ENCODE results near the gene POMT2. TPM values are rescaled to one million over a fixed set of nuclear protein-coding genes. Genes with fewer than 3 reads are reported as not detected.

POMT2 gene
- total RNA-seq, 1 donor from 2014 or later: 41.5 TPM

- peaks cover 18% of the 10 kb centered on the region for H3K27me3 Mint-ChIP-seq (ENCODE audit: unreplicated experiment)
Observed at GRCh38 chr14:77268989-77269600, 51.6 kb downstream of the POMT2 start.

GRCh38 chr14:77267937-77268699 lies 52.6 kb downstream of the POMT2 start:
- H3K4me3 Mint-ChIP-seq (ENCODE audit: unreplicated experiment): no peak overlapping the region

More at GRCh38 chr14:77268989-77269600, 51.6 kb downstream of the POMT2 start:
- no peak overlapping the region for H3K4me3 Mint-ChIP-seq (ENCODE audit: unreplicated experiment)
- H3K9me3 Mint-ChIP-seq (ENCODE audit: unreplicated experiment): peaks cover 1% of the 10 kb centered on the region
- TF ChIP-seq CTCF (IDR thresholded peaks at IDR 0.05; ENCODE audit: partially characterized antibody, unreplicated experiment): no peak
- H3K4me1 Mint-ChIP-seq (ENCODE audit: low read depth, unreplicated experiment): peaks cover 3% of the 10 kb centered on the region
- H3K36me3 Mint-ChIP-seq (ENCODE audit: unreplicated experiment): peaks cover 5% of the 10 kb centered on the region
- no peak overlapping the region for H3K27ac Mint-ChIP-seq (ENCODE audit: unreplicated experiment)
- DNase-seq: no peak

GRCh38 chr14:77266336-77266735 lies 54.3 kb downstream of the POMT2 start:
- Mint-ChIP-seq H3K4me1 (ENCODE audit: low read depth, unreplicated experiment) (peaks cover 3% of the 10 kb centered on the region), H3K27me3 (ENCODE audit: unreplicated experiment) (peaks cover 17% of the 10 kb centered on the region), H3K27ac (ENCODE audit: unreplicated experiment) (no peak overlapping the region), H3K36me3 (ENCODE audit: unreplicated experiment) (peaks cover 5% of the 10 kb centered on the region), H3K9me3 (ENCODE audit: unreplicated experiment) (peaks cover 1% of the 10 kb centered on the region), H3K4me3 (ENCODE audit: unreplicated experiment) (no peak overlapping the region)
- no peak for DNase-seq
- TF ChIP-seq CTCF (IDR thresholded peaks at IDR 0.05; ENCODE audit: partially characterized antibody, unreplicated experiment): no peak

More at GRCh38 chr14:77267937-77268699, 52.6 kb downstream of the POMT2 start:
- peaks cover 1% of the 10 kb centered on the region for H3K9me3 Mint-ChIP-seq (ENCODE audit: unreplicated experiment)
- H3K27me3 Mint-ChIP-seq (ENCODE audit: unreplicated experiment): peaks cover 18% of the 10 kb centered on the region
- H3K36me3 Mint-ChIP-seq (ENCODE audit: unreplicated experiment): peaks cover 5% of the 10 kb centered on the region
- H3K27ac Mint-ChIP-seq (ENCODE audit: unreplicated experiment): no peak overlapping the region
- H3K4me1 Mint-ChIP-seq (ENCODE audit: low read depth, unreplicated experiment): peaks cover 3% of the 10 kb centered on the region
- DNase-seq: no peak
- TF ChIP-seq CTCF (IDR thresholded peaks at IDR 0.05; ENCODE audit: partially characterized antibody, unreplicated experiment): no peak

GRCh38 chr14:77265561-77266335 lies 54.9 kb downstream of the POMT2 start:
- TF ChIP-seq CTCF (IDR thresholded peaks at IDR 0.05; ENCODE audit: partially characterized antibody, unreplicated experiment): no peak
- Mint-ChIP-seq H3K36me3 (ENCODE audit: unreplicated experiment) (peaks cover 5% of the 10 kb centered on the region), H3K4me3 (ENCODE audit: unreplicated experiment) (no peak overlapping the region), H3K9me3 (ENCODE audit: unreplicated experiment) (peaks cover 1% of the 10 kb centered on the region), H3K27ac (ENCODE audit: unreplicated experiment) (no peak overlapping the region), H3K27me3 (ENCODE audit: unreplicated experiment) (peaks cover 20% of the 10 kb centered on the region), H3K4me1 (ENCODE audit: low read depth, unreplicated experiment) (peaks cover 3% of the 10 kb centered on the region)
- no peak for DNase-seq

All from glutamatergic neuron (in vitro differentiated cells).